LNCAP (cell line): ENCODE measurements around the gene POU2AF1.

Experiments
- TF ChIP-seq, protein P1 (sequence below): fragments of 450-650 bp; IDR thresholded peaks from 2 replicates; pipeline ENCODE4 v1.5.1; 2017; ENCODE audit warnings: mild to moderate bottlenecking

The POU2AF1 gene

GRCh38 chr11:111407652-111408051, 28.6 kb upstream of the POU2AF1 start:
- TF ChIP-seq, protein P1, sequence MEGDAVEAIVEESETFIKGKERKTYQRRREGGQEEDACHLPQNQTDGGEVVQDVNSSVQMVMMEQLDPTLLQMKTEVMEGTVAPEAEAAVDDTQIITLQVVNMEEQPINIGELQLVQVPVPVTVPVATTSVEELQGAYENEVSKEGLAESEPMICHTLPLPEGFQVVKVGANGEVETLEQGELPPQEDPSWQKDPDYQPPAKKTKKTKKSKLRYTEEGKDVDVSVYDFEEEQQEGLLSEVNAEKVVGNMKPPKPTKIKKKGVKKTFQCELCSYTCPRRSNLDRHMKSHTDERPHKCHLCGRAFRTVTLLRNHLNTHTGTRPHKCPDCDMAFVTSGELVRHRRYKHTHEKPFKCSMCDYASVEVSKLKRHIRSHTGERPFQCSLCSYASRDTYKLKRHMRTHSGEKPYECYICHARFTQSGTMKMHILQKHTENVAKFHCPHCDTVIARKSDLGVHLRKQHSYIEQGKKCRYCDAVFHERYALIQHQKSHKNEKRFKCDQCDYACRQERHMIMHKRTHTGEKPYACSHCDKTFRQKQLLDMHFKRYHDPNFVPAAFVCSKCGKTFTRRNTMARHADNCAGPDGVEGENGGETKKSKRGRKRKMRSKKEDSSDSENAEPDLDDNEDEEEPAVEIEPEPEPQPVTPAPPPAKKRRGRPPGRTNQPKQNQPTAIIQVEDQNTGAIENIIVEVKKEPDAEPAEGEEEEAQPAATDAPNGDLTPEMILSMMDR, result no peak

GRCh38 chr11:111406589-111406988, 27.5 kb upstream of the POU2AF1 start:
- TF ChIP-seq, protein P1, result no peak

DNA sequence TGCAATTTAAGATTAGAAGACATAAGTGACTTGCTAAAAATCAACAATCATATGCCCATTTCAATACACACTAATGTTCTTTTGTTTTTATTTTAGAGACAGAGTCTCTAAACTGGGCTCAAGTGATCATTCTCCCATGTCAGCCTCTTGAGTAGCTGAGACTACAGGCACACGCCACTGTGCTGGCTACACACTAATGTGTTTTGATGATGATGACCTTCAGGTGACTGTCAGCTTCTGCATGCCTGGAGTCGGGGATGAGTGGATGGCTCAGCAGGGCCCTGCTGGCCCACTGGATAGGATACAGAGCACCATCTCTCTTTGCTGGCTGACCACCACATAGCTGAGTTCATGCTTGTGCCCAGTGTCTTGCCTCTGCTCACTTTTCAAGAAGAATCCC, 27.0 kb upstream of the POU2AF1 start:
- TF ChIP-seq, protein P1, result no peak

DNA sequence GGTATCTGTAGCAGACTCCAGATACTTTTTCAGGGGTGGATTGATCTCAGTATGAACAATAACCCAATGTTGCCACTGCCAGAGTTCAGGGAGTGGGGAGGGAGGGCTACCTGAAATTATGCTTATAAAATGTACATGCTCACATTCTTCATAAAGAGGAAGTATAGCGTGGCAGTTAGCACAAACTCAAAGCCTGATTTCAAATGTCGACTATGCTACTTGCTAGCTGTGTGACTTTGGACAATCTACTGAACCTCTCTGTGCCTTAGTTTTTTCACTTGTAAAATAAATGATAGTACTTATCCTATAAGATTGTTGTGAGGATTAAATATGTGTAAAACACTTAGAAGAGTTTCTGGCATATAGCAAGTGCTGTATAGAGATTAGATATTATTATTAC, 26.5 kb upstream of the POU2AF1 start:
- TF ChIP-seq, protein P1, result no peak

GRCh38 chr11:111403051-111403726, 24.1 kb upstream of the POU2AF1 start:
- TF ChIP-seq, protein P1, result no peak

DNA sequence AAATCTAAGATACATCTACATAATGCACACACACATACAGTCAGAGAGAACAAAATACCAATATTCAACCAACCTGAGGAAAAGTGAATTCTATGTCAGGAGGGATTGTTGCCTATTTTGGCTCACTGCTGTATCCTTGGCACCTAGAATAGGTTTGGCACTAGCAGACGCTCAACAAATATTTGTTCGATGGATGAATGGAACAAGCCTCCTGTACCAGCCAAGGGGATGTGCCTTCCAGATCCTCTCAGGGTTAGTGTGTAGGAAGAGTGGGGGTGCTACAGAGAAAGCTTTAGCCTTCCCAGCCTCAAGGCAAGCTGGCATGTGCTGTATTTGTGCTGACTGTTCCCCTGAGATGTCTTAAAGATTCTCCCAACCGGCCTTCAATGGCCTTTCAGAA, 23.3 kb upstream of the POU2AF1 start:
- TF ChIP-seq, protein P1, result no peak

- TF ChIP-seq, protein P1, result no peak
These were observed 21.5 kb upstream of the POU2AF1 start for GRCh38 chr11:111400595-111400994.
